ENCODE results near the gene CPE.

DNA sequence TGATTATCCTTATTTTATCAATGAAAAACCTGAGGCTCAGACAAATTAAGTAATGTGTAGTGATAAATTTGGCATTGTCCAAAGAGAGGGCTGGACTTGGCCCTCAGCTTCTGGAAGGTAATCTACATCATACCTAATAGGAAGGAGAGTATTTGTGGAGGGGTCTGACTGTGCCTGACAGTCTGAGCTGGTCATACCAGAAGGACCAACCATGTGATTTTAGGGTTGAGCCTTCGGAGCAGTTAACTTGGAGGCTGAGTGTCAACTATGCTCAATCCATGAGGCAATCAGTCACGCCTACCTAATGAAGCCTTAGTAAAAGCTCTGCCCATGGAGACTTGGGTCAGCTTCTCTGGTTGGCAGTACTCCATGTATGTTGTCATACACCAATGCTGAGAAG, 136.4 kb downstream of the CPE start:
- TF ChIP-seq, protein P1, sequence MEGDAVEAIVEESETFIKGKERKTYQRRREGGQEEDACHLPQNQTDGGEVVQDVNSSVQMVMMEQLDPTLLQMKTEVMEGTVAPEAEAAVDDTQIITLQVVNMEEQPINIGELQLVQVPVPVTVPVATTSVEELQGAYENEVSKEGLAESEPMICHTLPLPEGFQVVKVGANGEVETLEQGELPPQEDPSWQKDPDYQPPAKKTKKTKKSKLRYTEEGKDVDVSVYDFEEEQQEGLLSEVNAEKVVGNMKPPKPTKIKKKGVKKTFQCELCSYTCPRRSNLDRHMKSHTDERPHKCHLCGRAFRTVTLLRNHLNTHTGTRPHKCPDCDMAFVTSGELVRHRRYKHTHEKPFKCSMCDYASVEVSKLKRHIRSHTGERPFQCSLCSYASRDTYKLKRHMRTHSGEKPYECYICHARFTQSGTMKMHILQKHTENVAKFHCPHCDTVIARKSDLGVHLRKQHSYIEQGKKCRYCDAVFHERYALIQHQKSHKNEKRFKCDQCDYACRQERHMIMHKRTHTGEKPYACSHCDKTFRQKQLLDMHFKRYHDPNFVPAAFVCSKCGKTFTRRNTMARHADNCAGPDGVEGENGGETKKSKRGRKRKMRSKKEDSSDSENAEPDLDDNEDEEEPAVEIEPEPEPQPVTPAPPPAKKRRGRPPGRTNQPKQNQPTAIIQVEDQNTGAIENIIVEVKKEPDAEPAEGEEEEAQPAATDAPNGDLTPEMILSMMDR (IDR thresholded peaks at IDR 0.05), result no peak
- no peak for TF ChIP-seq ZFX (IDR thresholded peaks at IDR 0.05; ENCODE audit: borderline replicate concordance)

All from 22Rv1 (cell line).